Right lobe of liver (tissue), 6 donors: Measurements from ENCODE around the gene ARHGEF9. TPM values are rescaled to one million over a fixed set of nuclear protein-coding genes. Genes with fewer than 3 reads are reported as not detected.
"Not testable (repeated sequence)": the region's sequence is repeated elsewhere in the genome, so short reads cannot be mapped to it uniquely, and the experiment has no call there.

ENCODE experiments used
- ATAC-seq, 4 donors: fragments of 200-7000 bp; cut with Tn5 transposase; one replicate each; pipeline ENCODE4 v1.9.1; 2020; ENCODE audit warnings: mild to moderate bottlenecking in 4 of 4, moderate library complexity in 4 of 4
- DNase-seq, 3 donors: peaks; one replicate each; pipeline ENCODE4 v3.0.0-alpha.2; 2020
- H3K27ac ChIP-seq, 3 donors: fragments of 200-600 bp; one replicate each; pipeline ENCODE4 v1.8.0; 2022
- H3K27me3 ChIP-seq, 2 donors: fragments of 200-600 bp; one replicate each; pipeline ENCODE4 v1.8.0; 2022
- H3K36me3 ChIP-seq, 4 donors: fragments of 200-600 bp; sonication (generic) in 1 of 4; one replicate each; pipeline versions ENCODE4 v1.5.1 to v1.8.0; 2017 to 2022; ENCODE audit warnings: control low read depth in 1 of 4
- H3K4me1 ChIP-seq, 4 donors: fragments of 200-600 bp; sonication (generic) in 1 of 4; one replicate each; pipeline versions ENCODE4 v1.5.1 to v1.8.0; 2017 to 2022; ENCODE audit warnings: control low read depth in 1 of 4
- H3K4me3 ChIP-seq, 3 donors: fragments of 200-600 bp; one replicate each; pipeline ENCODE4 v1.8.0; 2022
- H3K9me3 ChIP-seq, 4 donors: fragments of 200-600 bp; sonication (generic) in 1 of 4; one replicate each; pipeline versions ENCODE4 v1.5.1 to v1.8.0; 2017 to 2022; ENCODE audit warnings: control low read depth in 1 of 4
- CTCF ChIP-seq, 4 donors: fragments of 200-600 bp in 3 of 4; fragments of 450-650 bp in 1 of 4; IDR thresholded peaks; one replicate each; pipeline versions ENCODE4 v1.5.1 to v1.8.0; 2016 to 2022; ENCODE audit warnings: antibody characterized with exemption in 4 of 4, mild to moderate bottlenecking in 2 of 4
- POLR2A ChIP-seq: fragments of 450-650 bp; IDR thresholded peaks from one replicate; pipeline ENCODE4 v1.6.1; 2017; ENCODE audit warnings: antibody characterized with exemption, mild to moderate bottlenecking
- WGBS: methylation state at CpG from one replicate; pipeline ENCODE4 v1.1.6; 2018; ENCODE audit warnings: low coverage, low lambda C conversion rate; ENCODE audit not compliant: insufficient coverage; ENCODE audit errors: missing lambda C conversion rate; 5-methylcytosine and 5-hydroxymethylcytosine counted together
- intact Hi-C, 2 donors: fragments of 100-400 bp; cut with DNase I; formaldehyde crosslinking; loops; one replicate each; pipeline versions ENCODE4 v1.11.2 to v1.14.1; 2022
- long read RNA-seq: library from polyadenylated mRNA; unstranded; transcript quantifications from one replicate; pipeline ENCODE4 v2.0.0, GENCODE V29; 2019
- total RNA-seq, 6 experiments: library from RNA; depleted of rRNA in 2 of 6; stranded (reverse); fragments of >200 nt in 2 of 6; fragmentation: NEBNext Ultra II Directional in 3 of 6; extraction: Animal tissue kit (Norgen Biotek cat#: 25700) in 3 of 6; gene quantifications; one replicate each; pipeline versions ENCODE4 v1.1.0 to v1.2.4, GENCODE V29; 2016 to 2023
- donor health status: DM: no; HTN: yes; CAD: no.
- donor health status: DM: no; HTN: no; CAD: no.
- donor health status: DM: no; HTN: no; CAD: no.
- donor health status: DM: no; HTN: yes; CAD: no.
- donor health status: DM: no; HTN: yes; CAD: no.

Gene ARHGEF9
- total RNA-seq, result 1 to 10 TPM; 5.8 to 9.0 (median 7.5) TPM
- long read RNA-seq, partial matches to known transcripts, result 1 of 1 reads
- long read RNA-seq, other reads (novel, unspliced or antisense), result 0 of 1 reads

GRCh38 chrX:63784902-63785707 is at the start of gene ARHGEF9:
Gene ARHGEF9, minus strand, starts transcription at chrX:63785214. Its CDS starts 69 bp downstream, at chrX:63785145.
- peak within 1 kb of the TSS; percentile 17 to 33 (median 32) for H3K4me3 ChIP-seq
- 25% methylated on average over 8 of the region's 30 CpGs for WGBS
- ATAC-seq, result peak; percentile 53 to 67 (median 58)
- H3K4me1 ChIP-seq, result no peaks in the 10 kb centered on the region
- H3K27ac ChIP-seq, result no peak within 1 kb of the TSS
- intact Hi-C loops, result no loop called here
- TF ChIP-seq POLR2A (no peak), CTCF (IDR thresholded peaks at IDR 0.05) (no peak)
- H3K36me3 ChIP-seq, result no peaks in the 10 kb centered on the region
- H3K27me3 ChIP-seq, result no peaks in the 10 kb centered on the region
- DNase-seq, result peak in 1 of 3 donors; percentile 28
- no peaks in the 10 kb centered on the region for H3K9me3 ChIP-seq

GRCh38 chrX:63825446-63825845 is 40.4 kb upstream of the ARHGEF9 start:
- no CpG with 5 or more reads among the region's 23 CpGs for WGBS
- H3K36me3 ChIP-seq, intact Hi-C loops, ATAC-seq, H3K4me3 ChIP-seq, H3K27ac ChIP-seq, H3K27me3 ChIP-seq, H3K9me3 ChIP-seq, H3K4me1 ChIP-seq: not testable (repeated sequence)
- DNase-seq, result peak in 1 of 3 donors; percentile 37

GRCh38 chrX:63818156-63818555 is 33.1 kb upstream of the ARHGEF9 start:
- 92% methylated on average over 2 of the region's 4 CpGs for WGBS
- DNase-seq (no peak), ATAC-seq (no peak)
- no peak overlapping the region for H3K4me3 ChIP-seq
- H3K27me3 ChIP-seq, result no peaks in the 10 kb centered on the region
- intact Hi-C loops, result no loop called here
- no peaks in the 10 kb centered on the region for H3K9me3 ChIP-seq
- TF ChIP-seq POLR2A (no peak), CTCF (IDR thresholded peaks at IDR 0.05) (no peak)
- H3K36me3 ChIP-seq, result no peaks in the 10 kb centered on the region
- no peak overlapping the region for H3K27ac ChIP-seq
- no peaks in the 10 kb centered on the region for H3K4me1 ChIP-seq

- Histone ChIP-seq H3K4me1 (no peaks in the 10 kb centered on the region), H3K9me3 (no peaks in the 10 kb centered on the region), H3K36me3 (no peaks in the 10 kb centered on the region), H3K27me3 (no peaks in the 10 kb centered on the region), H3K4me3 (no peak overlapping the region), H3K27ac (no peak overlapping the region)
- ATAC-seq (no peak), DNase-seq (no peak)
- WGBS, result 47% methylated on average over 4 of the region's 4 CpGs
- intact Hi-C loops, result no loop called here
- TF ChIP-seq POLR2A (no peak), CTCF (IDR thresholded peaks at IDR 0.05) (no peak)
These were observed 32.7 kb upstream of the ARHGEF9 start for GRCh38 chrX:63817696-63818095.

GRCh38 chrX:63812823-63813222 is 27.8 kb upstream of the ARHGEF9 start:
- Histone ChIP-seq H3K9me3 (no peaks in the 10 kb centered on the region), H3K4me1 (no peaks in the 10 kb centered on the region), H3K27ac (no peak overlapping the region), H3K27me3 (no peaks in the 10 kb centered on the region), H3K4me3 (no peak overlapping the region), H3K36me3 (no peaks in the 10 kb centered on the region)
- DNase-seq (no peak), ATAC-seq (no peak)
- intact Hi-C loops, result no loop called here
- TF ChIP-seq POLR2A (no peak), CTCF (IDR thresholded peaks at IDR 0.05) (no peak)
- 47% methylated on average over 5 of the region's 5 CpGs for WGBS
